HepG2 (cell line): ENCODE results near the gene WTAP. TPM values are rescaled to one million over a fixed set of nuclear protein-coding genes. Genes with fewer than 3 reads are reported as not detected.

Experiments
- DNMT1 ChIP-seq: sonication (generic); formaldehyde crosslinking; IDR thresholded peaks from 2 replicates; pipeline ENCODE4 v1.5.1; 2020; ENCODE audit warnings: mild to moderate bottlenecking, missing genetic modification reagents
- SMAD9 ChIP-seq: sonication (generic); formaldehyde crosslinking; IDR thresholded peaks from 2 replicates; pipeline ENCODE4 v1.5.1; 2020; ENCODE audit warnings: mild to moderate bottlenecking, missing genetic modification reagents
- TGIF2 ChIP-seq: IDR thresholded peaks from 2 replicates; pipeline ENCODE4 v1.6.1; 2016; ENCODE audit warnings: control low read depth, missing compliant biosample characterization
- ZBTB33 ChIP-seq: sonication (generic); formaldehyde crosslinking; IDR thresholded peaks from 2 replicates; pipeline ENCODE4 v1.4.0; 2020; ENCODE audit warnings: missing genetic modification reagents
- ZBTB40 ChIP-seq, 2 experiments: fragments of 450-650 bp in 1 of 2; sonication (generic) in 1 of 2; formaldehyde crosslinking in 1 of 2; IDR thresholded peaks; 2 replicates each; pipeline versions ENCODE4 v1.6.1 to v1.8.0; 2016 to 2022; ENCODE audit warnings: antibody characterized with exemption in 1 of 2, mild to moderate bottlenecking in 1 of 2, missing genetic modification reagents in 1 of 2
- ZMYM2 ChIP-seq: sonication (generic); formaldehyde crosslinking; IDR thresholded peaks from 2 replicates; pipeline ENCODE4 v1.8.0; 2022; ENCODE audit warnings: mild to moderate bottlenecking, missing genetic modification reagents
- ZNF446 ChIP-seq: sonication (generic); formaldehyde crosslinking; IDR thresholded peaks from 2 replicates; pipeline ENCODE4 v1.5.0; 2020; ENCODE audit warnings: mild to moderate bottlenecking, missing genetic modification reagents
- ZSCAN25 ChIP-seq: sonication (generic); formaldehyde crosslinking; IDR thresholded peaks from 2 replicates; pipeline ENCODE4 v1.8.0; 2022; ENCODE audit warnings: mild to moderate bottlenecking, missing genetic modification reagents
- polyA plus RNA-seq, 8 experiments: library from polyadenylated mRNA; depleted of rRNA in 3 of 8; stranded (reverse) in 7 of 8; unstranded in 1 of 8; fragments of >200 nt; fragmentation: Illumina TruSeq in 4 of 8; extraction: Trizol in 4 of 8; gene quantifications; 2 replicates each; pipeline versions ENCODE4 v1.2.1 to v1.2.3, GENCODE V29; 2011 to 2016; ENCODE audit warnings: low read depth in 4 of 8, missing spikeins in 1 of 8, mixed read lengths in 1 of 8; ENCODE audit not compliant: insufficient read depth in 1 of 8
- total RNA-seq, 5 experiments: library from RNA; depleted of rRNA; stranded (reverse); fragments of >200 nt; fragmentation: Illumina TruSeq; extraction: Trizol; gene quantifications; 2 replicates each; pipeline ENCODE4 v1.2.3, GENCODE V29; 2016; ENCODE audit warnings: low read depth in 1 of 5
- TF ChIP-seq, protein P1 (sequence below): sonication (generic); formaldehyde crosslinking; IDR thresholded peaks from 2 replicates; pipeline ENCODE4 v1.8.0; 2022; ENCODE audit warnings: missing genetic modification reagents, low read depth, mild to moderate bottlenecking, borderline replicate concordance
- TF ChIP-seq, protein P2 (sequence below): sonication (generic); formaldehyde crosslinking; conservative IDR thresholded peaks from 2 replicates; pipeline ENCODE4 v1.4.0; 2020; ENCODE audit warnings: missing genetic modification reagents
- TF ChIP-seq, protein P3 (sequence below): sonication (generic); formaldehyde crosslinking; IDR thresholded peaks from 2 replicates; pipeline ENCODE4 v1.5.0; 2020; ENCODE audit warnings: mild to moderate bottlenecking, missing genetic modification reagents

WTAP gene
- total and polyA plus RNA-seq, 2 of the 13 experiments (the other 11 are each of a cell fraction or from before 2014, with no cell fraction given): 31.6 to 167 TPM

DNA sequence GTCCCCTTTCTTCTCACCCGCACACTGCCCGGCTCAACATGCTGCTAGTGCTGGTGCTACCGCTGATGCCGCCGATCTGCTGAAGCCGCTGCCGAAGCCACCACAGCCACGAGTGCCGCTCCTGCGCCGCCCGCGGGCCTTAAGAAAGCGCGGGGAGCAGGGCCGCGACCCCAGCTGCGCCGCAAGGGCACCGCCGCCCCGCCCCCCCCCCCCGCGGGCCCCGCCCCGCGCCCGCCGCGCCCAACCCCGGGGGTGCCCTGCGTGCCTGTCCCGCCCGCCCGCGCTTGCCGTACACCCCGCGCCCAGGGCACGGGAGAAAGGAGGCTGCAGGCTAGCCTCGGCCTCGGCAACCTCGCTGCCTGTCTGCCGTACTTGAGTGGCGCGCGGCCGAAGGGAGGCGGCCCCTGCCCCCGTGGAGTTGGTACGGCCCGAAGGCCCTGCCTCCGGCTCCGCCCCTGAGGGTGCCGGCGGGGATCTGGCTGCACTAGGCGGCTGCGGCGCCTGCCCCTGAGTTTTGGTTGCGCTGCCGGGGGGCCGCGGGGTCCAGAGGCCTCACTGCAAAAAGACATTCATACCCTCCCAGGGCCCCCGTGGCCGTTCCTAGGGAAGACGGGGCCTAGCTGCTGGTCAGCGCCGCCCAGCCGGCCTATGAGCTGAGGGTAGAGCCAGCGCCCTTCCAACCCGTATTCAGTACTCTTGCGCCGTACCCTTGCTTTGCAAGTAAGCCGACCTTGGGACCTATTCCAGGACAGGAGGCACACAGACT is 34.0 kb upstream of the WTAP start, which contains the start of gene SOD2 (continued):
- TF ChIP-seq, protein P1, sequence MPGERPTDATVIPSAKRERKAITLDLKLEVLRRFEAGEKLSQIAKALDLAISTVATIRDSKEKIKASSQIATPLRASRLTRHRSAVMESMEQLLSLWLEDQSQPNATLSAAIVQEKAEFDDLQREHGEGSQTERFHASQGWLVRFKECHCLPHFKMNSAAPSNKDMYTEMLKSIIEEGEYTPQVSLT: no peak; the same call in 1 of the 2 replicates
- TF ChIP-seq ZBTB40 (IDR thresholded peaks at IDR 0.05) (no peak), ZBTB40 (CRISPR knock-in tag; IDR thresholded peaks at IDR 0.05) (peak; percentile 59; the same call in 1 of the 2 replicates), ZBTB33 (CRISPR knock-in tag) (no peak; the same call in 1 of the 2 replicates), SMAD9 (peak; percentile 88; the same call in 1 of the 2 replicates), DNMT1 (CRISPR knock-in tag) (peak; percentile 89), ZSCAN25 (CRISPR knock-in tag) (peak; percentile 88), ZNF446 (CRISPR knock-in tag) (no peak), ZMYM2 (CRISPR knock-in tag) (peak; percentile 46; the same call in 1 of the 2 replicates), TGIF2 (CRISPR knock-in tag) (peak; percentile 57)
- TF ChIP-seq, protein P2, sequence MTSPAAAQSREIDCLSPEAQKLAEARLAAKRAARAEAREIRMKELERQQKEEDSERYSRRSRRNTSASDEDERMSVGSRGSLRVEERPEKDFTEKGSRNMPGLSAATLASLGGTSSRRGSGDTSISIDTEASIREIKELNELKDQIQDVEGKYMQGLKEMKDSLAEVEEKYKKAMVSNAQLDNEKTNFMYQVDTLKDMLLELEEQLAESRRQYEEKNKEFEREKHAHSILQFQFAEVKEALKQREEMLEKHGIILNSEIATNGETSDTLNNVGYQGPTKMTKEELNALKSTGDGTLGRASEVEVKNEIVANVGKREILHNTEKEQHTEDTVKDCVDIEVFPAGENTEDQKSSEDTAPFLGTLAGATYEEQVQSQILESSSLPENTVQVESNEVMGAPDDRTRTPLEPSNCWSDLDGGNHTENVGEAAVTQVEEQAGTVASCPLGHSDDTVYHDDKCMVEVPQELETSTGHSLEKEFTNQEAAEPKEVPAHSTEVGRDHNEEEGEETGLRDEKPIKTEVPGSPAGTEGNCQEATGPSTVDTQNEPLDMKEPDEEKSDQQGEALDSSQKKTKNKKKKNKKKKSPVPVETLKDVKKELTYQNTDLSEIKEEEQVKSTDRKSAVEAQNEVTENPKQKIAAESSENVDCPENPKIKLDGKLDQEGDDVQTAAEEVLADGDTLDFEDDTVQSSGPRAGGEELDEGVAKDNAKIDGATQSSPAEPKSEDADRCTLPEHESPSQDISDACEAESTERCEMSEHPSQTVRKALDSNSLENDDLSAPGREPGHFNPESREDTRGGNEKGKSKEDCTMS (CRISPR knock-in tag): peak; percentile 85; the same call in 1 of the 2 replicates
- TF ChIP-seq, protein P3, sequence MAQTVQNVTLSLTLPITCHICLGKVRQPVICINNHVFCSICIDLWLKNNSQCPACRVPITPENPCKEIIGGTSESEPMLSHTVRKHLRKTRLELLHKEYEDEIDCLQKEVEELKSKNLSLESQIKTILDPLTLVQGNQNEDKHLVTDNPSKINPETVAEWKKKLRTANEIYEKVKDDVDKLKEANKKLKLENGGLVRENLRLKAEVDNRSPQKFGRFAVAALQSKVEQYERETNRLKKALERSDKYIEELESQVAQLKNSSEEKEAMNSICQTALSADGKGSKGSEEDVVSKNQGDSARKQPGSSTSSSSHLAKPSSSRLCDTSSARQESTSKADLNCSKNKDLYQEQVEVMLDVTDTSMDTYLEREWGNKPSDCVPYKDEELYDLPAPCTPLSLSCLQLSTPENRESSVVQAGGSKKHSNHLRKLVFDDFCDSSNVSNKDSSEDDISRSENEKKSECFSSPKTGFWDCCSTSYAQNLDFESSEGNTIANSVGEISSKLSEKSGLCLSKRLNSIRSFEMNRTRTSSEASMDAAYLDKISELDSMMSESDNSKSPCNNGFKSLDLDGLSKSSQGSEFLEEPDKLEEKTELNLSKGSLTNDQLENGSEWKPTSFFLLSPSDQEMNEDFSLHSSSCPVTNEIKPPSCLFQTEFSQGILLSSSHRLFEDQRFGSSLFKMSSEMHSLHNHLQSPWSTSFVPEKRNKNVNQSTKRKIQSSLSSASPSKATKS (CRISPR knock-in tag): no peak
